HepG2 (cell line): ENCODE data around the gene GAR1. TPM values are rescaled to one million over a fixed set of nuclear protein-coding genes. Genes with fewer than 3 reads are reported as not detected.

Experiments used
- CBX1 ChIP-seq: IDR thresholded peaks from one replicate; pipeline ENCODE4 v1.6.1; 2016; ENCODE audit warnings: antibody characterized with exemption, low read depth
- HOXA3 ChIP-seq: sonication (generic); formaldehyde crosslinking; IDR thresholded peaks from 2 replicates; pipeline ENCODE4 v1.5.0; 2020; ENCODE audit warnings: missing genetic modification reagents
- KDM5A ChIP-seq: fragments of 200-600 bp; sonication (generic); IDR thresholded peaks from 2 replicates; pipeline ENCODE4 v1.7.0; 2018; ENCODE audit warnings: antibody characterized with exemption, mild to moderate bottlenecking, low read length, borderline replicate concordance
- LBX2 ChIP-seq: sonication (generic); formaldehyde crosslinking; IDR thresholded peaks from 2 replicates; pipeline ENCODE4 v1.5.0; 2020; ENCODE audit warnings: missing genetic modification reagents, mild to moderate bottlenecking, borderline replicate concordance
- MAFK ChIP-seq, 2 experiments: IDR thresholded peaks in 1 of 2; conservative IDR thresholded peaks in 1 of 2; 2 replicates each; pipeline ENCODE4 v1.6.1; 2011; ENCODE audit warnings: improper control_type of control experiment in 2 of 2, low read length in 2 of 2
- RBM22 ChIP-seq: fragments of 200-400 bp; formaldehyde crosslinking; optimal IDR thresholded peaks from 2 replicates; pipeline ENCODE3; 2017; ENCODE audit warnings: mild to moderate bottlenecking, low read length, moderate library complexity
- RFX5 ChIP-seq: IDR thresholded peaks from 2 replicates; pipeline ENCODE4 v1.6.1; 2011; ENCODE audit warnings: low read depth, low read length, improper control_type of control experiment
- SMAD3 ChIP-seq: sonication (generic); formaldehyde crosslinking; IDR thresholded peaks from 2 replicates; pipeline ENCODE4 v1.4.0; 2020; ENCODE audit warnings: missing genetic modification reagents
- SMAD9 ChIP-seq: sonication (generic); formaldehyde crosslinking; IDR thresholded peaks from 2 replicates; pipeline ENCODE4 v1.5.1; 2020; ENCODE audit warnings: mild to moderate bottlenecking, missing genetic modification reagents
- SNAPC4 ChIP-seq: sonication (generic); formaldehyde crosslinking; IDR thresholded peaks from 2 replicates; pipeline ENCODE4 v1.4.0; 2020; ENCODE audit warnings: mild to moderate bottlenecking, missing genetic modification reagents
- SP1 ChIP-seq, 2 experiments: fragments of 450-650 bp in 1 of 2; sonication (generic) in 1 of 2; formaldehyde crosslinking in 1 of 2; IDR thresholded peaks; 2 replicates each; pipeline versions ENCODE4 v1.4.0 to v1.6.1; 2016 to 2020; ENCODE audit warnings: missing genetic modification reagents in 1 of 2
- SP4 ChIP-seq: sonication (generic); formaldehyde crosslinking; IDR thresholded peaks from 2 replicates; pipeline ENCODE4 v1.8.1; 2023; ENCODE audit warnings: mild to moderate bottlenecking, missing genetic modification reagents
- ZBTB44 ChIP-seq: sonication (generic); formaldehyde crosslinking; IDR thresholded peaks from 2 replicates; pipeline ENCODE4 v1.4.0; 2020; ENCODE audit warnings: missing genetic modification reagents
- ZNF142 ChIP-seq: sonication (generic); formaldehyde crosslinking; IDR thresholded peaks from 2 replicates; pipeline ENCODE4 v1.4.0; 2020; ENCODE audit warnings: missing genetic modification reagents
- polyA plus RNA-seq, 8 experiments: library from polyadenylated mRNA; depleted of rRNA in 3 of 8; stranded (reverse) in 7 of 8; unstranded in 1 of 8; fragments of >200 nt; fragmentation: Illumina TruSeq in 4 of 8; extraction: Trizol in 4 of 8; gene quantifications; 2 replicates each; pipeline versions ENCODE4 v1.2.1 to v1.2.3, GENCODE V29; 2011 to 2016; ENCODE audit warnings: low read depth in 4 of 8, missing spikeins in 1 of 8, mixed read lengths in 1 of 8; ENCODE audit not compliant: insufficient read depth in 1 of 8
- total RNA-seq, 5 experiments: library from RNA; depleted of rRNA; stranded (reverse); fragments of >200 nt; fragmentation: Illumina TruSeq; extraction: Trizol; gene quantifications; 2 replicates each; pipeline ENCODE4 v1.2.3, GENCODE V29; 2016; ENCODE audit warnings: low read depth in 1 of 5

GAR1 gene
- total and polyA plus RNA-seq, 2 of the 13 experiments (the other 11 are each of a cell fraction or from before 2014, with no cell fraction given) = 11.3 to 11.4 TPM

- TF ChIP-seq ZNF142 (CRISPR knock-in tag) (peak; percentile 74; the same call in 1 of the 2 replicates), SNAPC4 (peak; percentile 71; the same call in 1 of the 2 replicates), LBX2 (CRISPR knock-in tag) (no peak), RBM22 (no peak), SMAD9 (peak; percentile 57; the same call in 1 of the 2 replicates), SMAD3 (CRISPR knock-in tag) (peak; percentile 84; the same call in 1 of the 2 replicates), SP4 (CRISPR knock-in tag) (peak; percentile 59; the same call in 1 of the 2 replicates), ZBTB44 (0 out of 2 replicates have a peak, but pooled peaks have one; percentile 25), KDM5A (peak; percentile 93), SP1 (IDR thresholded peaks at IDR 0.05) (no peak), SP1 (CRISPR knock-in tag; IDR thresholded peaks at IDR 0.05) (no peak; the same call in 1 of the 2 replicates), RFX5 (peak; percentile 65), MAFK (conservative IDR thresholded peaks at IDR 0.05 in 1 of 2, IDR thresholded peaks at IDR 0.05 in 1 of 2; ENCODE audit: low read length in 2 of 2) (no peak), HOXA3 (CRISPR knock-in tag) (peak; percentile 97), CBX1 (peak; percentile 28)
These were observed at the start of gene GAR1 (continued) for GRCh38 chr4:109815151-109816081.
